Psoas muscle (tissue), 8 donors: Measurements from ENCODE around the gene MYORG. TPM values are rescaled to one million over a fixed set of nuclear protein-coding genes. Genes with fewer than 3 reads are reported as not detected.
A peak's percentile ranks its signal among the peaks of the same experiment; 100 is the strongest.
"Not testable (repeated sequence)": the region's sequence is repeated elsewhere in the genome, so short reads cannot be mapped to it uniquely, and the experiment has no call there.

Experiments used
- ATAC-seq, 4 donors: fragments of 200-7000 bp; cut with Tn5 transposase; one replicate each; pipeline ENCODE4 v1.9.1; 2020; ENCODE audit warnings: moderate library complexity in 3 of 4, mild to moderate bottlenecking in 2 of 4
- DNase-seq, 2 donors: peaks; one replicate each; pipeline ENCODE4 v3.0.0-alpha.2; 2020
- H3K27ac ChIP-seq: fragments of 200-600 bp; one replicate; pipeline ENCODE4 v1.8.0; 2022
- H3K27me3 ChIP-seq, 3 donors: fragments of 200-600 bp in 1 of 3; one replicate each; pipeline versions ENCODE4 v1.6.1 to v1.8.0; 2013 to 2022; ENCODE audit warnings: low read length in 2 of 3, mild to moderate bottlenecking in 2 of 3, moderate library complexity in 1 of 3; ENCODE audit not compliant: insufficient read depth in 3 of 3
- H3K36me3 ChIP-seq, 2 donors: fragments of 200-600 bp in 1 of 2; one replicate each; pipeline versions ENCODE4 v1.6.1 to v1.8.0; 2013 to 2022; ENCODE audit warnings: low read depth in 1 of 2, mild to moderate bottlenecking in 1 of 2, moderate library complexity in 1 of 2; ENCODE audit not compliant: insufficient read depth in 1 of 2
- H3K4me1 ChIP-seq: fragments of 200-600 bp; one replicate; pipeline ENCODE4 v1.8.0; 2022
- H3K4me3 ChIP-seq: fragments of 200-600 bp; one replicate; pipeline ENCODE4 v1.8.0; 2022; ENCODE audit warnings: mild to moderate bottlenecking
- H3K9me3 ChIP-seq: fragments of 200-600 bp; one replicate; pipeline ENCODE4 v1.8.0; 2022
- WGBS, 3 donors: extraction: QIAGEN DNeasy Blood & Tissue Kit; methylation state at CpG; one replicate each; pipeline versions ENCODE4 v1.1.6 to v1.1.7; 2013; 5-methylcytosine and 5-hydroxymethylcytosine counted together
- intact Hi-C, 2 donors: fragments of 100-400 bp; cut with DNase I; formaldehyde crosslinking; loops; one replicate each; pipeline versions ENCODE4 v1.11.0 to v1.14.2; 2022
- polyA plus RNA-seq, 3 donors: library from polyadenylated mRNA; stranded (reverse); fragments of 200-250 nt; gene quantifications; one replicate each; pipeline ENCODE4 v1.2.3, GENCODE V29; 2013
- total RNA-seq, 4 donors: library from RNA; stranded (reverse); fragmentation: NEBNext Ultra II Directional in 2 of 4; extraction: Animal tissue kit (Norgen Biotek cat#: 25700) in 2 of 4; gene quantifications; one replicate each; pipeline versions ENCODE4 v1.2.1 to v1.2.4, GENCODE V29; 2021 to 2023
- TF ChIP-seq, protein P1 (sequence below): fragments of 200-600 bp; IDR thresholded peaks from one replicate; pipeline ENCODE4 v1.8.0; 2022; ENCODE audit warnings: antibody characterized with exemption
- donor health status: healthy with polysubstance abuse.
- donor health status: DM: no; HTN: no; CAD: no; lungs with moderate emphysema.
- donor health status: Bipolar disorder and iron deficiency.
- donor health status: healthy.
- donor health status: DM: yes; HTN: yes; CAD: no.
- donor health status: DM: no; HTN: no; CAD: no.
- donor health status: DM: no; HTN: no; CAD: no.
- donor health status: DM: yes; HTN: yes; CAD: no.

The MYORG gene
- total and polyA plus RNA-seq, 7 donors, result 6.3 to 50.7 (median 28.9) TPM

DNA sequence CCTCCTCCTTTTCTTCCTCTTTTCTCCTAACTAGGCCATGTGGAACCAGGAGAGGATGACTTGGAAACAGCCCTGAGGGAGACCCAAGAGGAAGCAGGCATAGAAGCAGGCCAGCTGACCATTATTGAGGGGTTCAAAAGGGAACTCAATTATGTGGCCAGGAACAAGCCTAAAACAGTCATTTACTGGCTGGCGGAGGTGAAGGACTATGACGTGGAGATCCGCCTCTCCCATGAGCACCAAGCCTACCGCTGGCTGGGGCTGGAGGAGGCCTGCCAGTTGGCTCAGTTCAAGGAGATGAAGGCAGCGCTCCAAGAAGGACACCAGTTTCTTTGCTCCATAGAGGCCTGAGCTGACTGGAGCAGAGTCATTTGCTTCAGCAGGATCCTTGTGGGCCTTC lies 33.6 kb downstream of the MYORG start:
- Histone ChIP-seq H3K4me3 (no peak overlapping the region), H3K27ac (peak overlapping the region; percentile 76), H3K4me1 (peaks cover 33% of the 10 kb centered on the region), H3K27me3 (no peaks in the 10 kb centered on the region), H3K9me3 (no peaks in the 10 kb centered on the region), H3K36me3 (peaks cover 2 to 40% of the 10 kb centered on the region in 2 donors)
- TF ChIP-seq, protein P1, sequence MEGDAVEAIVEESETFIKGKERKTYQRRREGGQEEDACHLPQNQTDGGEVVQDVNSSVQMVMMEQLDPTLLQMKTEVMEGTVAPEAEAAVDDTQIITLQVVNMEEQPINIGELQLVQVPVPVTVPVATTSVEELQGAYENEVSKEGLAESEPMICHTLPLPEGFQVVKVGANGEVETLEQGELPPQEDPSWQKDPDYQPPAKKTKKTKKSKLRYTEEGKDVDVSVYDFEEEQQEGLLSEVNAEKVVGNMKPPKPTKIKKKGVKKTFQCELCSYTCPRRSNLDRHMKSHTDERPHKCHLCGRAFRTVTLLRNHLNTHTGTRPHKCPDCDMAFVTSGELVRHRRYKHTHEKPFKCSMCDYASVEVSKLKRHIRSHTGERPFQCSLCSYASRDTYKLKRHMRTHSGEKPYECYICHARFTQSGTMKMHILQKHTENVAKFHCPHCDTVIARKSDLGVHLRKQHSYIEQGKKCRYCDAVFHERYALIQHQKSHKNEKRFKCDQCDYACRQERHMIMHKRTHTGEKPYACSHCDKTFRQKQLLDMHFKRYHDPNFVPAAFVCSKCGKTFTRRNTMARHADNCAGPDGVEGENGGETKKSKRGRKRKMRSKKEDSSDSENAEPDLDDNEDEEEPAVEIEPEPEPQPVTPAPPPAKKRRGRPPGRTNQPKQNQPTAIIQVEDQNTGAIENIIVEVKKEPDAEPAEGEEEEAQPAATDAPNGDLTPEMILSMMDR, result no peak
- DNase-seq (peak; percentile 76 to 92), ATAC-seq (peak; percentile 84 to 94 (median 89))
- intact Hi-C loops, result no loop called here
- 15 to 35% (median 23%) methylated on average over 5 of the region's 5 CpGs for WGBS, 3 donors

DNA sequence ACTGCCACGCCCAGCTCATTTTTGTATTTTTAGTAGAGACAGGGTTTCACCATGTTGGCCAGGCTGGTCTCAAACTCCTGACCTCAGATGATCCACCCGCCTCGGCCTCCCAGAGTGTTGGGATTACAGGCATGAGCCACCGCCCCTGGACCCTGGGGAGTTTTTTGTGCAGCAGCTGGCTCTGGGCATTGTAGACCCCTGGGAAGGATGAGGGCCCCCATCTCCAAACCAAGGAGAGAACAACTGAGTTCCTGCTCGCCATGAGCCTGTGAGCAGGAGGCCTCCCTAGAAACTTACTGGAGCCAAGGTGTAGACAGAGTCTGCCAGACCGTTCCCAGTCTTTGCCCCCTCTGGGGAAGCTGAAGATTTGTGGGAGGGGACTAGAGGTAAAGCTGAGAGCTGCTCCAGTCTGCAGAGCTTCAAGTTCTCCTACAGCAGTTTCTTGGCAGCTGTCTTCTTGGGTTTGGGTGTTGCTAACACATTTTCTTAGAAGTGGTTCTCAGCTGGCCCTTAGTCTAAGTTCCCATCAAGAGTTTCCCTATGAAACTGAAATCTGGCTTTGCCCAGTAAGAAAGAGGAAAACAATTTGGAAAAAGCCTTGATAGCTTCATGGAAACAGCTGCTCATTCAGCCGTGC lies 34.9 kb downstream of the MYORG start:
- no peak overlapping the region for H3K27ac ChIP-seq
- ATAC-seq (no peak), DNase-seq (peak in 1 of 2 donors; percentile 55)
- no peaks in the 10 kb centered on the region for H3K9me3 ChIP-seq
- peaks cover 33% of the 10 kb centered on the region for H3K4me1 ChIP-seq
- no peaks in the 10 kb centered on the region for H3K27me3 ChIP-seq
- no peak overlapping the region for H3K4me3 ChIP-seq
- peaks cover 2 to 37% of the 10 kb centered on the region in 2 donors for H3K36me3 ChIP-seq
- TF ChIP-seq, protein P1, result no peak
- 64 to 88% (median 67%) methylated on average over 7 of the region's 7 CpGs for WGBS, 3 donors
- intact Hi-C loops, result no loop called here

DNA sequence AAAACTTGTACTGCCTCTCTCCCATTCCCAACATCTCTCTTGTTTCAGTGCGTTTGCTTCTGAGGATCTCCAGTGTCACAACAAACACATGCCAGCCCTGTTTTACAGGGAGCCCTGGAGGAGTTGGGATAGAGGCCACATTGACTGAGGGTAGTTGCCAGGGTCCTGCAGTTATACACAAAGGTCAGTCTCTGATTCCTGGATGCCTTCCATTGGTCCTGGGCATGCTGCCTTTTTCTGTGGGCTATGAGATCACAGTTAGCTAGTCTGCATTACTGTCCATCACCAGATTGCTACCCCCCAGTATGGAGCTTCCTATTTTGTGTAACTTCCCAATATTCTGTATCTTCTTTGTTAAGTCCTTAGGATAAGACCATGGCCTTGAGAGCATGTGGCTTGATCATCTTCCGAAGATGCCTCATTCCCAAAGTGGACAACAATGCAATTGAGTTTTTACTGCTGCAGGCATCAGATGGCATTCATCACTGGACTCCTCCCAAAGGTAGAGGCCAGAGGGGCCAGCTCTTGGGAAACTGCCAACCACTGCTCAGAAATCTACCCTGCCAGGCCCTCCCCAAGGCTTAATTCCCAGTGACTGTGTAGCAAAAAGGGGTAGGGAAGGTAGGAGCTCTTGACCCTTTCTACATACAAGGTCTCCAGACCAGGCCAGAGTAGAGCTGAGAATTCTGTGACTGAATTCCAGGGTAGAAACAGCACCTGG lies 37.9 kb downstream of the MYORG start:
- peaks cover 20% of the 10 kb centered on the region for H3K4me1 ChIP-seq
- no peak overlapping the region for H3K4me3 ChIP-seq
- peaks cover 2 to 41% of the 10 kb centered on the region in 2 donors for H3K36me3 ChIP-seq
- ATAC-seq (peak in 3 of 4 donors; percentile 21 to 57 (median 27)), DNase-seq (no peak)
- intact Hi-C loops, result loop anchor here in 1 of 2 donors (2.0 kb wide), 1 partner anchor 34 kb away; no protein-coding TSS in a partner anchor
- H3K27ac ChIP-seq, result no peak overlapping the region
- no peaks in the 10 kb centered on the region for H3K9me3 ChIP-seq
- no peaks in the 10 kb centered on the region for H3K27me3 ChIP-seq
- 27 to 36% (median 28%) methylated on average over 2 of the region's 2 CpGs for WGBS, 3 donors
- TF ChIP-seq, protein P1, result no peak

DNA sequence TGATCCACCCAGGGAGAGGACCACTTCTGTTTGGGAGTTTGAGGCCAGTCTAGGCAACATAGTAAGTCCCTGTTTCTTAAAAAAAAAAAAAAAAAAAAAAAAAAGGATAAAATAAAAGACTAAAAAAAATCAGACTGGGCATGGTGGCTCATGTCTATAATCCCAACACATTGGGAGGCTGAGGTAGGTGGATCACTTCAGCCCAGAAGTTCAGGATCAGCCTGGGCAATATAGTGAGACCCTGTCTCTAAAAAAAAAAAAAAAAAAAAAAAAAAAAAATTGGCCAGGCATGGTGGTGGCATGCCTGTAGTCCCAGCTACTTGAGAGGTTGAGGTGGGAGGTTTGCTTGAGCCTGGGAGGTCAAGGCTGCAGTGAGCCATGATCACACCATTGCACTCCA lies 38.6 kb downstream of the MYORG start:
- DNase-seq, H3K27ac ChIP-seq, ATAC-seq, H3K27me3 ChIP-seq, H3K9me3 ChIP-seq, H3K4me3 ChIP-seq: not testable (repeated sequence)
- intact Hi-C loops, result loop anchor here in 1 of 2 donors (2.0 kb wide), 1 partner anchor 35 kb away; no protein-coding TSS in a partner anchor
- peaks cover 2 to 41% of the 10 kb centered on the region in 2 donors for H3K36me3 ChIP-seq
- H3K4me1 ChIP-seq, result peaks cover 13% of the 10 kb centered on the region

DNA sequence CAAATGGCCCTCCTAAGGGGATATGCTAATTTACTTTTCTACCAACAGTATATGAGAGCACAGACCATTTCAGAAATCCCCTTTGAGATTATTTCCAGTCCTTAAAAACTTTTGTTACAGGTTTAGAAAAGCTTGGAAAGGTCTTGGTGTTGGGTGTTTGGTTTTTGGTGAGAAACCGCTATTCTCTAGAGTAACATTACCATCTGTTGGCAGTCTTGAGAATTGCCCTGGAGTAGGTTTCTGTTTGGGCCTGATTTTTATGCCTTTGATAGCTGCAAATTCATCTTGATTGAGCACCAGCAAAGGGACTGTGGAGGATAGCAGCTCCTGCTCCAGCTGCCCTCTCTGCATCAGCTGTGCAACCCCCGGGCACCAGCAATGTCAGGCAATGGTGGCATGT lies 39.3 kb downstream of the MYORG start:
- H3K9me3 ChIP-seq, result no peaks in the 10 kb centered on the region
- no peak overlapping the region for H3K27ac ChIP-seq
- H3K4me1 ChIP-seq, result peaks cover 12% of the 10 kb centered on the region
- intact Hi-C loops, result no loop called here
- DNase-seq (no peak), ATAC-seq (no peak)
- TF ChIP-seq, protein P1, result no peak
- peaks cover 2 to 40% of the 10 kb centered on the region in 2 donors for H3K36me3 ChIP-seq
- H3K27me3 ChIP-seq, result no peaks in the 10 kb centered on the region
- WGBS, 3 donors, result 66 to 78% (median 75%) methylated on average over 2 of the region's 2 CpGs
- no peak overlapping the region for H3K4me3 ChIP-seq
